ENCODE results near the gene ZBTB11. TPM values are rescaled to one million over a fixed set of nuclear protein-coding genes. Genes with fewer than 3 reads are reported as not detected.

The ZBTB11 gene
- total and polyA plus RNA-seq, 2 of the 13 experiments (the other 11 are each of a cell fraction or from before 2014, with no cell fraction given) = 5.9 to 18.1 TPM

GRCh38 chr3:101676765-101677435 lies at the start of gene ZBTB11 (continued):
- no peak for TF ChIP-seq TERF1 (CRISPR knock-in tag; IDR thresholded peaks at IDR 0.05)
- no peak for TF ChIP-seq FOXA1 (IDR thresholded peaks at IDR 0.05)
- TF ChIP-seq FOXA1 (CRISPR knock-in tag; IDR thresholded peaks at IDR 0.05) = no peak; the same call in 1 of the 2 replicates
- TF ChIP-seq SP1 (IDR thresholded peaks at IDR 0.05) = no peak
- TF ChIP-seq SP1 (CRISPR knock-in tag; IDR thresholded peaks at IDR 0.05) = peak; percentile 91
- 0 out of 2 replicates have a peak, but pooled peaks have one; percentile 34 for TF ChIP-seq RXRA (CRISPR knock-in tag; IDR thresholded peaks at IDR 0.05)
- TF ChIP-seq ZBTB44 (CRISPR knock-in tag; IDR thresholded peaks at IDR 0.05) = no peak
- TF ChIP-seq ZFP82 (CRISPR knock-in tag; IDR thresholded peaks at IDR 0.05; ENCODE audit: borderline replicate concordance) = peak; percentile 33; the same call in 1 of the 2 replicates
- TF ChIP-seq ZNF782 (CRISPR knock-in tag; IDR thresholded peaks at IDR 0.05; ENCODE audit: borderline replicate concordance) = 0 out of 2 replicates have a peak, but pooled peaks have one; percentile 41
- no peak for TF ChIP-seq ZFYVE20 (CRISPR knock-in tag; IDR thresholded peaks at IDR 0.05; ENCODE audit: borderline replicate concordance, low read depth)
- TF ChIP-seq ZNF263 (CRISPR knock-in tag; IDR thresholded peaks at IDR 0.05) = peak; percentile 17; the same call in 1 of the 2 replicates
- TF ChIP-seq MTA1 (CRISPR knock-in tag; IDR thresholded peaks at IDR 0.05; ENCODE audit: borderline replicate concordance) = peak; percentile 25; the same call in 1 of the 2 replicates
- TF ChIP-seq E2F5 (CRISPR knock-in tag; conservative IDR thresholded peaks at IDR 0.05) = no peak; the same call in 1 of the 2 replicates
- 0 out of 2 replicates have a peak, but pooled peaks have one; percentile 38 for TF ChIP-seq ZZZ3 (CRISPR knock-in tag; IDR thresholded peaks at IDR 0.05; ENCODE audit: borderline replicate concordance)
- TF ChIP-seq ZNF710 (CRISPR knock-in tag; IDR thresholded peaks at IDR 0.05; ENCODE audit: borderline replicate concordance) = no peak
- no peak for TF ChIP-seq ZBTB8A (CRISPR knock-in tag; IDR thresholded peaks at IDR 0.05; ENCODE audit: borderline replicate concordance, low read depth)
- peak; percentile 59 for TF ChIP-seq CBX1 (IDR thresholded peaks at IDR 0.05; ENCODE audit: low read depth)
- peak; percentile 17; the same call in 1 of the 2 replicates for TF ChIP-seq HNF4A (CRISPR knock-in tag; IDR thresholded peaks at IDR 0.05)
- no peak for TF ChIP-seq FLYWCH1 (CRISPR knock-in tag; IDR thresholded peaks at IDR 0.05)
- TF ChIP-seq KDM1A (CRISPR knock-in tag; IDR thresholded peaks at IDR 0.05) = no peak
- TF ChIP-seq XBP1 (CRISPR knock-in tag; IDR thresholded peaks at IDR 0.05) = peak; percentile 62; the same call in 1 of the 2 replicates
- TF ChIP-seq MLXIP (CRISPR knock-in tag; IDR thresholded peaks at IDR 0.05; ENCODE audit: borderline replicate concordance) = 0 out of 2 replicates have a peak, but pooled peaks have one; percentile 45

Measured in HepG2 (cell line).